H1 (cell line): ENCODE results near the gene DEDD. TPM values are rescaled to one million over a fixed set of nuclear protein-coding genes. Genes with fewer than 3 reads are reported as not detected.

Source experiments
- CTCF ChIA-PET: fragments of 300-600 bp; sonication (Branson Sonifier 250); formaldehyde crosslinking; loops from one replicate; lab custom pipeline; 2021; ENCODE audit not compliant: partially characterized antibody; lab: Charles Lee
- POLR2A ChIA-PET: fragments of 300-600 bp; sonication (Branson Sonifier 250); formaldehyde crosslinking; loops from one replicate; lab custom pipeline; 2021; ENCODE audit warnings: inconsistent platforms; ENCODE audit not compliant: partially characterized antibody; lab: Charles Lee
- DNase-seq, 2 experiments: peaks; one replicate each; pipeline versions ENCODE4 v3.0.0 to v3.0.0-alpha.2; 2010 to 2022; ENCODE audit warnings: low spot score in 2 of 2, low read depth in 1 of 2, mixed read lengths in 1 of 2
- FAIRE-seq: peaks from 2 replicates; lab custom pipeline; 2011; peaks lifted over from hg19 to GRCh38; lab: Jason Lieb, UNC
- H2AFZ ChIP-seq: 2 replicates; pipeline ENCODE4 v1.8.1; 2012; ENCODE audit warnings: low read length, inconsistent platforms
- H2AK5ac ChIP-seq: 2 replicates; pipeline ENCODE4 v1.6.1; 2013; ENCODE audit warnings: low read depth, low read length
- H2BK120ac ChIP-seq: replicated peaks from 2 replicates; pipeline ENCODE3; 2013; ENCODE audit warnings: low read depth, low read length, inconsistent platforms
- H2BK12ac ChIP-seq: 2 replicates; pipeline ENCODE4 v1.6.1; 2013; ENCODE audit warnings: low read depth, low read length
- H2BK15ac ChIP-seq: 2 replicates; pipeline ENCODE4 v1.6.1; 2013; ENCODE audit warnings: low read length
- H2BK20ac ChIP-seq: 2 replicates; pipeline ENCODE4 v1.6.1; 2013; ENCODE audit warnings: low read length
- H2BK5ac ChIP-seq: 2 replicates; pipeline ENCODE4 v1.6.1; 2013; ENCODE audit warnings: low read depth, low read length
- H3K14ac ChIP-seq: 2 replicates; pipeline ENCODE4 v1.6.1; 2013; ENCODE audit warnings: inconsistent platforms; ENCODE audit not compliant: insufficient read length
- H3K18ac ChIP-seq: 2 replicates; pipeline ENCODE4 v1.6.1; 2013; ENCODE audit warnings: low read length; ENCODE audit errors: extremely low read depth
- H3K23ac ChIP-seq: 2 replicates; pipeline ENCODE4 v1.6.1; 2013; ENCODE audit warnings: inconsistent platforms; ENCODE audit not compliant: insufficient read length
- H3K23me2 ChIP-seq: 2 replicates; pipeline ENCODE4 v1.6.1; 2013; ENCODE audit warnings: low read depth, low read length
- H3K27ac ChIP-seq: 2 replicates; pipeline ENCODE4 v1.6.1; 2011; ENCODE audit warnings: low read depth, low read length, inconsistent platforms
- H3K27me3 ChIP-seq, 4 experiments: replicated peaks in 1 of 4; 1 replicate in 1 of 4; 2 replicates in 3 of 4; pipeline versions ENCODE4 v1.6.1 to v1.8.1; 2011 to 2013; ENCODE audit warnings: low read length in 3 of 4, mild to moderate bottlenecking in 3 of 4, inconsistent platforms in 2 of 4, mixed read lengths in 2 of 4, moderate library complexity in 1 of 4; ENCODE audit not compliant: control insufficient read depth in 3 of 4, insufficient read depth in 3 of 4; ENCODE audit errors: extremely low read depth in 1 of 4
- H3K36me3 ChIP-seq, 4 experiments: 2 replicates each; pipeline versions ENCODE4 v1.6.1 to v1.8.1; 2011 to 2013; ENCODE audit warnings: mild to moderate bottlenecking in 4 of 4, low read length in 3 of 4, moderate library complexity in 2 of 4, control low read depth in 1 of 4, inconsistent platforms in 1 of 4; ENCODE audit not compliant: insufficient read depth in 4 of 4, control insufficient read depth in 2 of 4
- H3K4ac ChIP-seq: replicated peaks from 2 replicates; pipeline ENCODE3; 2013; ENCODE audit warnings: low read length, low read depth, mixed read lengths, inconsistent platforms; ENCODE audit not compliant: insufficient read length
- H3K4me1 ChIP-seq, 4 experiments: replicated peaks in 1 of 4; 1 replicate in 1 of 4; 2 replicates in 3 of 4; pipeline versions ENCODE4 v1.6.1 to v1.8.1; 2011 to 2013; ENCODE audit warnings: low read length in 3 of 4, inconsistent platforms in 2 of 4, mixed read lengths in 1 of 4; ENCODE audit not compliant: insufficient read depth in 4 of 4, control insufficient read depth in 3 of 4
- H3K4me2 ChIP-seq, 2 experiments: 2 replicates each; pipeline versions ENCODE4 v1.6.1 to v1.8.1; 2011 to 2013; ENCODE audit warnings: low read depth in 2 of 2, low read length in 2 of 2, control low read depth in 1 of 2, inconsistent platforms in 1 of 2, mild to moderate bottlenecking in 1 of 2; ENCODE audit not compliant: insufficient read depth in 1 of 2
- H3K4me3 ChIP-seq, 4 experiments: fragments of 200-600, 300-600 bp in 1 of 4; sonication (generic), shearing (Covaris generic), sonication (Bioruptor Twin) in 1 of 4; 2 replicates each; pipeline versions ENCODE4 v1.5.1 to v1.8.1; 2011 to 2016; ENCODE audit warnings: low read length in 4 of 4, low read depth in 3 of 4, control low read depth in 2 of 4, inconsistent platforms in 2 of 4, mild to moderate bottlenecking in 2 of 4, mixed read lengths in 1 of 4, moderate library complexity in 1 of 4; ENCODE audit not compliant: insufficient read depth in 2 of 4; ENCODE audit errors: extremely low read depth in 1 of 4
- H3K56ac ChIP-seq: replicated peaks from 2 replicates; pipeline ENCODE3; 2013; ENCODE audit warnings: low read depth, mild to moderate bottlenecking, mixed read lengths, low read length, inconsistent platforms; ENCODE audit not compliant: insufficient read length
- H3K79me1 ChIP-seq: 2 replicates; pipeline ENCODE4 v1.6.1; 2013; ENCODE audit warnings: low read depth, low read length, control low read depth
- H3K79me2 ChIP-seq, 2 experiments: 2 replicates each; pipeline versions ENCODE4 v1.6.1 to v1.8.1; 2012 to 2013; ENCODE audit warnings: low read length in 2 of 2, mild to moderate bottlenecking in 2 of 2, inconsistent platforms in 1 of 2; ENCODE audit not compliant: insufficient read depth in 2 of 2, control insufficient read depth in 1 of 2
- H3K9ac ChIP-seq, 4 experiments: replicated peaks in 1 of 4; 1 replicate in 1 of 4; 2 replicates in 3 of 4; pipeline versions ENCODE4 v1.6.1 to v1.8.1; 2011 to 2013; ENCODE audit warnings: low read depth in 3 of 4, low read length in 3 of 4, control low read depth in 2 of 4, mild to moderate bottlenecking in 2 of 4, moderate library complexity in 2 of 4, inconsistent platforms in 1 of 4; ENCODE audit errors: extremely low read depth in 1 of 4
- H3K9me3 ChIP-seq, 2 experiments: 2 replicates each; pipeline versions ENCODE4 v1.6.1 to v1.8.1; 2012 to 2013; ENCODE audit warnings: mild to moderate bottlenecking in 2 of 2, moderate library complexity in 2 of 2, control low read depth in 1 of 2, inconsistent platforms in 1 of 2, low read depth in 1 of 2, low read length in 1 of 2, mixed read lengths in 1 of 2; ENCODE audit not compliant: insufficient read depth in 2 of 2
- H4K20me1 ChIP-seq, 2 experiments: replicated peaks in 1 of 2; 2 replicates each; pipeline versions ENCODE3 to v1.8.1; 2011 to 2013; ENCODE audit warnings: inconsistent platforms in 2 of 2, low read length in 2 of 2, mild to moderate bottlenecking in 1 of 2; ENCODE audit not compliant: insufficient read depth in 2 of 2, control insufficient read depth in 1 of 2
- H4K5ac ChIP-seq: 2 replicates; pipeline ENCODE4 v1.6.1; 2013; ENCODE audit warnings: low read length, low read depth, mixed read lengths, inconsistent platforms; ENCODE audit not compliant: insufficient read length
- H4K8ac ChIP-seq: 2 replicates; pipeline ENCODE4 v1.8.0; 2013; ENCODE audit warnings: mild to moderate bottlenecking, moderate library complexity, low read length, inconsistent platforms; ENCODE audit not compliant: insufficient read depth; ENCODE audit errors: extremely low read depth
- H4K91ac ChIP-seq: replicated peaks from 2 replicates; pipeline ENCODE3; 2013; ENCODE audit warnings: low read length, mixed read lengths, inconsistent platforms; ENCODE audit not compliant: insufficient read length
- CTCF ChIP-seq, 3 experiments: IDR thresholded peaks; 1 replicate in 2 of 3; 2 replicates in 1 of 3; pipeline versions ENCODE4 v1.5.1 to v1.6.1; 2011; ENCODE audit warnings: low read length in 3 of 3, mild to moderate bottlenecking in 3 of 3, inconsistent platforms in 2 of 3, low read depth in 1 of 3, moderate library complexity in 1 of 3; ENCODE audit not compliant: insufficient read depth in 1 of 3; ENCODE audit errors: control extremely low read depth in 1 of 3
- E2F6 ChIP-seq: IDR thresholded peaks from 2 replicates; pipeline ENCODE4 v1.6.1; 2012; ENCODE audit warnings: inconsistent platforms
- KDM5A ChIP-seq: fragments of 200-600 bp; IDR thresholded peaks from 2 replicates; pipeline ENCODE4 v1.7.1; 2012; ENCODE audit warnings: mild to moderate bottlenecking, low read length, inconsistent platforms, mixed read lengths
- ZNF274 ChIP-seq: IDR thresholded peaks from 2 replicates; pipeline ENCODE4 v1.7.0; 2012; ENCODE audit warnings: low read length, borderline replicate concordance; ENCODE audit errors: extremely low read depth
- WGBS, 2 experiments: shearing (Covaris generic) in 1 of 2; methylation state at CpG; one replicate each; pipeline versions ENCODE4 v1.1.6 to v1.1.7; 2013 to 2015; ENCODE audit warnings: low lambda C conversion rate in 2 of 2, mixed read lengths in 2 of 2, inconsistent platforms in 1 of 2, low coverage in 1 of 2, missing lambda C conversion rate in 1 of 2; ENCODE audit not compliant: insufficient replicate concordance in 2 of 2, insufficient coverage in 1 of 2, insufficient read length in 1 of 2; ENCODE audit errors: extremely low coverage in 1 of 2, missing lambda C conversion rate in 1 of 2; 5-methylcytosine and 5-hydroxymethylcytosine counted together
- polyA plus RNA-seq, 7 experiments: library from polyadenylated mRNA; depleted of rRNA in 3 of 7; stranded (reverse) in 5 of 7; unstranded in 2 of 7; fragments of >200 nt in 5 of 7; fragments of 200-250 nt in 2 of 7; gene quantifications; 1 replicate in 5 of 7; 2 replicates in 1 of 7; 4 replicates in 1 of 7; pipeline versions ENCODE4 v1.2.1 to v1.2.3, GENCODE V29; 2011 to 2013; ENCODE audit warnings: missing spikeins in 2 of 7, mixed read lengths in 2 of 7
- total RNA-seq: library from RNA; stranded (reverse); fragmentation: NEBNext Ultra II Directional; extraction: Animal tissue kit (Norgen Biotek cat#: 25700); gene quantifications from 2 replicates; pipeline ENCODE4 v1.2.1, GENCODE V29; 2021

The DEDD gene
- total and polyA plus RNA-seq, 2 of the 8 experiments (the other 6 are each of a cell fraction or from before 2014, with no cell fraction given): 42.6 to 55.9 TPM

DNA sequence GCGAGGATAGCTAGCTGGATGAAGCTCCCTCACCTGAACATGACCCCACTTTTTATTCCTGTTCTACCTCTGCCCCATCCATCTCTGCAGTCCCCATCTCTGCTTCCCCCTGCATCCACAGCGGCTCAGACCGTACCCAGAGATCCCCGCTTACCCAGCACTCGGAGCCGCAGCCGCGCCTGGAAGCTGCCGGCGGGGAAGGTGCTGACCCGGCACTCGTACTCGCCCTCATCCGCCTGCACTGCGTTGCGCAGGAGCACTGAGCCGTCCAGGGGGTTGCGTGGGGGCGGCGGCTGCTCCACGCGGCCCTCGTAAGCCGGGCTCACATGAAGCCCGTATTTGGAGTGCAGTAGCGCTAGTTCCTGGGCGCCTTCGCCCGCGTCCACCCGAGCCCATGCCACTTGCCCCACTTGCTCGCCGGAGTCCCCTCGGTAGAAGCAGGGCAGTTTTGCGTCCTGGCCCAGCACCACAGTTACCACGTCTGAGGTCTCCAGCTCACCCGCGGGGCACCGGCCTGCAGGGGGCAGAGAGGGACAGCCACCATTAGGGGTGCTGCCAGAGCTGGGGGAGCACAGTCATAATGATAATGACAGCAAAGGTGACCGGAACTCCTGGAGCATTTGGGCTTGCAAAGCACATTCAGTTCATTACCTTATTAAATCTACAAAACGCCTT is 52.9 kb downstream of the DEDD start:
- no peak for DNase-seq
- no peak overlapping the region for H4K5ac ChIP-seq
- no peak overlapping the region for H2AFZ ChIP-seq
- H3K4me1 ChIP-seq: peaks cover 0 to 3% (median 0%) of the 10 kb centered on the region in 4 experiments; a peak in 3 of 7 replicates
- CTCF ChIA-PET: interaction anchor here (0.6 to 17.8 kb wide), 7 partner anchors 7 to 136 kb away, joined by 3 to 282 read pairs (median 4); partner anchors contain the start of genes ARHGAP30 and KLHDC9
- TF ChIP-seq CTCF (IDR thresholded peaks at IDR 0.05; ENCODE audit: control extremely low read depth in 1 of 3, insufficient read depth in 1 of 3, low read depth in 1 of 3, low read length in 3 of 3) (peak in 2 of 3 experiments; percentile 23 to 33; a peak in 2 of 4 replicates), ZNF274 (no peak), E2F6 (no peak), KDM5A (no peak)
- 91% methylated on average over 40 of the region's 41 CpGs; no CpG with 5 or more reads in 1 of the 2 experiments for WGBS, 2 experiments
- H3K9ac ChIP-seq: no peak overlapping the region
- no peak overlapping the region for H3K4me2 ChIP-seq
- H3K9me3 ChIP-seq: no peaks in the 10 kb centered on the region
- H3K23ac ChIP-seq: no peak overlapping the region
- H2BK120ac ChIP-seq: no peak overlapping the region
- H3K36me3 ChIP-seq: no peaks in the 10 kb centered on the region
- no peak overlapping the region for H3K14ac ChIP-seq
- peak overlapping the region; percentile 88; the same call in 1 of the 2 replicates for H4K8ac ChIP-seq
- H3K4ac ChIP-seq: peak overlapping the region; percentile 14
- no peaks in the 10 kb centered on the region for H3K79me1 ChIP-seq
- no peak overlapping the region for H2BK20ac ChIP-seq
- no peaks in the 10 kb centered on the region for H3K23me2 ChIP-seq
- H3K18ac ChIP-seq: no peak overlapping the region
- H3K79me2 ChIP-seq: no peaks in the 10 kb centered on the region
- no peak overlapping the region for H2BK12ac ChIP-seq
- 0 out of 2 replicates have a peak overlapping the region, but pooled peaks have one; percentile 47 for H2BK15ac ChIP-seq
- no peaks in the 10 kb centered on the region for H4K20me1 ChIP-seq
- FAIRE-seq: no peak
- H2AK5ac ChIP-seq: no peak overlapping the region
- H3K27ac ChIP-seq: no peak overlapping the region
- H3K4me3 ChIP-seq: no peak overlapping the region
- H3K27me3 ChIP-seq: no peaks in the 10 kb centered on the region
- POLR2A ChIA-PET: interaction anchor here (1.4 kb wide), 1 partner anchor 38 kb away, joined by 3 read pairs; no protein-coding TSS in a partner anchor
- H3K56ac ChIP-seq: no peak overlapping the region
- no peak overlapping the region; the same call in 1 of the 2 replicates for H2BK5ac ChIP-seq
- no peak overlapping the region for H4K91ac ChIP-seq
